KBM-7 (cell line): Measurements from ENCODE around the gene MRPL20.
"Not testable (repeated sequence)": the region's sequence is repeated elsewhere in the genome, so short reads cannot be mapped to it uniquely, and the experiment has no call there.

Source experiments
- DNase-seq: peaks from one replicate; pipeline ENCODE4 v3.0.0-alpha.2; 2015
- in situ Hi-C: fragments of 300-500 bp; cut with MboI; formaldehyde crosslinking; loops from 2 replicates; pipeline ENCODE4 v1.14.3; 2020; ENCODE audit warnings: low sequenced_read_pairs, low pct_unique_long_range_greater_than_20kb, mixed read lengths

MRPL20 gene

DNA sequence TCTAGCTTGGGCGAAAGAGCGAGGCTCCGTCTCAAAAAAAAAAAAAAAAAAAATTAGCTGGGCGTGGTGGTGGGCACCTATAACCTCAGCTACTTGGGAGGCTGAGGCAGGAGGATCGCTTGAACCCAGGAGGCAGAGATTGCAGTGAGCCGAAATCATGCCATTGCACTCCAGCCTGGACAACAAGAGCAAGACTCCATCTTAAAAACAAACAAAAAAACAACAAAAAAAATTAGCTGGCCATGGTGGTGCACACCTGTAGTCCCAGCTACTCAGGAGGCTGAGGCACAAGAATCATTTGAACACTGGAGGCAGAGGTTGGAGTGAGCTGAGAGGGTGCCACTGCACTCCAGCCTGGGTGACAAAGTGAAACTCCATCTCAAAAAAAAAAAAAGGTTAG is 21.9 kb upstream of the MRPL20 start:
- in situ Hi-C loops, DNase-seq: not testable (repeated sequence)

GRCh38 chr1:1428174-1428573 is 21.1 kb upstream of the MRPL20 start:
- in situ Hi-C loops: no loop called here

DNA sequence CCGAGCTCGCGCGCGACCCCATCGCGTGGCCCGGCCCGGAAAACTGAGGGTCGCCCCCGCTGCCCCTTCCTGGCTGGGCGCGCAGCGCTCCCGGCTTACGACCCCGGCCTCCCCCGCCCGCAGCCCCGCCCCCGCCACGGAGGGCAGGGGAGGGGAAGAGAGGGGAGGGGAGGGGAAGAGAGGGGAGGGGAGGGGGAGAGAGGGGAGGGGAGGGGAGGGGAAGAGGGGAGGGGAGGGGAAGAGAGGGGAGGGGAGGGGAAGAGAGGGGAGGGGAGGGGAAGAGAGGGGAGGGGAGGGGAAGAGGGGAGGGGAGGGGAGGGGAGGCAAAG is 20.7 kb upstream of the MRPL20 start:
- no peak for DNase-seq
- in situ Hi-C loops: no loop called here

More at GRCh38 chr1:1428174-1428573, 21.1 kb upstream of the MRPL20 start:
- no peak for DNase-seq

- in situ Hi-C loops: no loop called here
- no peak for DNase-seq
These were observed 20.2 kb upstream of the MRPL20 start for GRCh38 chr1:1427106-1427819.

DNA sequence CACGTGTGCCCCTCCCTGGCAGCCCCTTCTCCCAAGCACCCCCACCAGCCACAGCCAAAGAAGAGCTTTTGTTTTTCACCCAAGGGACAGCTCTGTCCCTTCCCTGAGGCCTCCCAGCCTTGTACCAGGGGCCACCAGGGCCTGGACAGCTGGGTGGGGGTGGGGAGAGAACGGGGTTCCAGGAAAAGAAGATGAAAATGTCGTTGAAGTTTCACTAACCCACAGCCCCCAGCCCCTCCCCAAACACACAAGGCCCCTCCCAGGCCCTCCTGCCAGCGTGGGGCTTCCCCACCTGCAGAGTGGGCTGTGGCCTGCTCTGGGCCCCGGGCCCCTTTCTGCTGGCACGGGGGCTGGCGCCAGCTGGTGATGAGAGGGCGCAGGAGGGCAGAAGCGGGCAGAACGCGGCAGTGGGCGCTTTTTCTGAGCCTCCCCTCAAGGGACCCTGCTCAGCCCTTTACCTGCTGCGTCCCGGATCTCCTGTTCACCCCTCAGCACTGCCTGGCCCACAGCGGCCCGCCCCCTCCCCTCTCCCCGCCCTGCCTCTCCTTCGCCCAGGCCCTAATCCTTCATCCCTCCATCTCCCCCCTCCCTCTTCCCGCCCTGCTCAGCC is 19.5 kb upstream of the MRPL20 start:
- DNase-seq: no peak
- in situ Hi-C loops: no loop called here

DNA sequence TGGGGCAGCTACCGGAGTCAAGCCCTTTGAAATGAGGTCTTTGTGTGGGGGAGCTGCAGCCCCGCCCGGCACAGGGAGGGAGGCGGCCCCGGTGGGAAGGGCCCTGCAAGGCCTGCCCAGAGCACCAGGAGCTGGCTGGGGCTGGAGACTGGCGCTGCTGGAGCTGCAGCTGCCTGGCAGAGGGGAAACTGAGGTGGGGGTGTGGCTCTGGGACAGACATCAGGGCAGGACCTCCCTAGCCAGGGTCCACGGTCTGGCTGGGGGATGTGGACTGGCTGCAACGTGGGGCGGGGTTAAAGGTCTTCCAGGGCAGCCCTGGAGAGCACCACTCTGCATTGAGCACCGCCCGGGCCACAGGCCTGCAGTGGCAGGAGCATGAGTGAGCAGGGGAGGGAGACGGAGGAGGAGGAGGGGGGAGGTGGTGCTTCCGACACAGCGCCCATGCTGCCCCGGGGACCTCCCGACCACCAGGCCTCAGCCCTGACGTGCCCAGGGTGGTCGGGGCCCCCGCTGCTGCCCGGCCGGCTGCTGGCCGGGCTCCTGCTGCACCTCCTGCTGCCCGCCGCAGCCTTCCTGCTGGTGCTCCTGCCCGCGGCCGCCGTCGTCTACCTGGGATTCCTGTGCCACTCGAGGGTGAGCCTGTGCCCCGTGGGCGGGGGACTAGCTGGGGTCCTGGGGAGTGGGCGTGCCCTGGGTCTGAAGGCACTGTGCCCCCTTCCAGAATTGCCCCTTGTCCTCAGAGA is 18.8 kb upstream of the MRPL20 start:
- in situ Hi-C loops: no loop called here
- no peak for DNase-seq

DNA sequence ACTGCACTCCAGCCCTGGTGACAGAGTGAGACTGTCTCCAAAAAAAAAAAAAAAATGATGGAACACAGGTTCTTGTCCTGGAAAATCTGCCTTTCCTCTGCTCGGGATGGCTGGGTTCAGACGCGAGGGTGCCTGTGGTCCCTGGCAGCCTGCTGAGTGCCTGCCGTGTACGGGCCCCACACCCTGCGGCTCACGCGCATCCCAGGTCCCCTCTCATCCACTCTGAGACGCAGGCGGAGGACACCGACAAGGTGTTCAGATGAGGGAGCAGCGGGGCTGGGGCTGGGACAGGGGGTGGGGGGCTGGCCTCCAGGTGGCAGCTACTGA is 18.3 kb upstream of the MRPL20 start:
- no peak for DNase-seq
- in situ Hi-C loops: no loop called here

DNA sequence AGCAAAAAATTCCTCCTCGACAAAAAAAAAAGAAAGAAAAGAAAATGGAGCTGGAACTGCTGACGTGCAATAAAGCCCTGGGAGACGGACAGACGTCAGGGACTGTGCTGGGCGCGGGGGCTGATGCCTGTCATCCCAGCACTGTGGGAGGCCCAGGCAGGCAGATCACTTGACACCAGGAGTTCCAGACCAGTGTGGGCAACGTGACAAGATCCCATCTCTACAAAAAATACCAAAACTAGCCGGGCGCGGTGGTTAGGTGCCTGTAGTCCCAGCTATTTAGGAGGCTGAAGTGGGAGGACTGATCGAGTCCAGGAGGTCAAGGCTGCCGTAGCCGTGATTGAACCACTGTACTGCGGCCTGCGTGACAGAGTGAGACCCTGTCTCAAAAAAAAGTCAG is 17.6 kb upstream of the MRPL20 start:
- DNase-seq: no peak

GRCh38 chr1:1423245-1423597 is 16.1 kb upstream of the MRPL20 start:
- in situ Hi-C loops: no loop called here
- DNase-seq: no peak

More for the DNA sequence above, 17.6 kb upstream of the MRPL20 start:
- in situ Hi-C loops: no loop called here

- in situ Hi-C loops: no loop called here
- DNase-seq: no peak
These were observed 15.6 kb upstream of the MRPL20 start for GRCh38 chr1:1422465-1423244.

- in situ Hi-C loops: no loop called here
- no peak for DNase-seq
These were observed 14.9 kb upstream of the MRPL20 start for GRCh38 chr1:1421907-1422464.

- in situ Hi-C loops: no loop called here
- DNase-seq: no peak
These were observed 14.2 kb upstream of the MRPL20 start, which contains the start of gene ANKRD65 for GRCh38 chr1:1421147-1421906. Gene ANKRD65 (minus strand): TSS chr1:1421276. CDS start chr1:1421005, 271 bp downstream.

- in situ Hi-C loops: no loop called here
- DNase-seq: no peak
These were observed 13.6 kb upstream of the MRPL20 start for GRCh38 chr1:1420654-1421141.

DNA sequence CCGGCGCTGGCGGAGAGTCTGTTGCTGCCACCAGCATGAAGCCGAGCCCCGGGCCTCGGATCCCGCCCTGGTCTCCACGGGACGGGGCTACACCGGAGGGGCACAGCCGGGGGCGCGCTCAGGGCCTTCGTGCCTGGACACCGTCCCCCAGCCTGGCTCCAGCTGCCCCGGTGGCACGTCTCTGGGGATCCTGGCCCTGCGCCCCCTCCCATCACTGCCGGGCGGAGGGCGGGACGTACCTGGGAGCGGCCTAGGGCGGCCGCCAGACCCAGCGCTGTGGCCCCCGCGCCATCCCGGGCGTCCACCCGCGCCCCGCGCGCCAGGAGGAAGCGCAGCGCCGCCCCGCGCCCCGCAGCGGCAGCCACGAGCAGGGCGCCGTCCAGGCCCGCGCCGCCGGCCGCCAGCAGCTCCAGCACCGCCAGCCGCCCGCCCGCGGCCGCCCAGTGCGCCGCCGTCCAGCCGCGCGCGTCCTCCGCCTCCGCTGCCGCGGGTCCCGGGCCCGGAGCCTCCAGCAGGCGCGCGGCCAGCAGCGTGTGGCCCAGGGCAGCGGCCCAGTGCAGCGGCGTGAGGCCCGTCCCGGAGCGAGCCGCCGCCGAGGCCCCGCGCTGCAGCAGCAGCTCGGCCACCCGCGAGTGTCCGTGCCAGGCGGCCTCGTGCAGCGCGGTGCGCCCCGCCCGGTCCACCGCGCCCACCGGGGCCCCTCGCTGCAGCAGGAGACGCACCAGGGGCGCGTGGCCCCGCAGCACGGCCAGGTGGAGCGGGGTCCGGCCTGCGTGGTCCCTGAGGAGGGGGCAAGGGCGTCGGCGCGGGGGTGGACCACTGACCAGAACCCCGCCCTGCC is 12.9 kb upstream of the MRPL20 start:
- in situ Hi-C loops: no loop called here
- no peak for DNase-seq

DNA sequence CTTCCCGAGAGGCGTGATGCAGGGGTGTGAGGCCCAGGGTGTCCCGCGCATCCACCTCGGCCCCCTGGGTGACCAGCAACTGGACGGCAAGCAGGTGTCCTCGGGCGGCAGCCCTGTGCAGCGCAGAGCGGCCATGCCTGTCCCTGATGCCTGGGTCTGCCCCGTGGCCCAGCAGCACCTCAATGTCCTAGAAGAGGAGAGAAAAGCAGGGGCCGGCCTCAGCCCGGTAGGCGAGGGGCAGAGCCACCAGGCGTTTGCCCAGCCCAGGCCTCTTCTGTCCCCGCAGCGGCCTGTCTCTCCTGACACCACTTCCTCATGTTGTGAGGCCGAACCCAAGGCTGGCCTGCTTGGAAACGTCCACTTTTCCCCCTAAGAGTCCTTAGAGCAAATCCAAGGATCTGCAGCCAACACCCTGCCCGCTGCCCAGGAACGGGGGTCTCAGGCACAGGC is 12.3 kb upstream of the MRPL20 start:
- DNase-seq: no peak
- in situ Hi-C loops: no loop called here

DNA sequence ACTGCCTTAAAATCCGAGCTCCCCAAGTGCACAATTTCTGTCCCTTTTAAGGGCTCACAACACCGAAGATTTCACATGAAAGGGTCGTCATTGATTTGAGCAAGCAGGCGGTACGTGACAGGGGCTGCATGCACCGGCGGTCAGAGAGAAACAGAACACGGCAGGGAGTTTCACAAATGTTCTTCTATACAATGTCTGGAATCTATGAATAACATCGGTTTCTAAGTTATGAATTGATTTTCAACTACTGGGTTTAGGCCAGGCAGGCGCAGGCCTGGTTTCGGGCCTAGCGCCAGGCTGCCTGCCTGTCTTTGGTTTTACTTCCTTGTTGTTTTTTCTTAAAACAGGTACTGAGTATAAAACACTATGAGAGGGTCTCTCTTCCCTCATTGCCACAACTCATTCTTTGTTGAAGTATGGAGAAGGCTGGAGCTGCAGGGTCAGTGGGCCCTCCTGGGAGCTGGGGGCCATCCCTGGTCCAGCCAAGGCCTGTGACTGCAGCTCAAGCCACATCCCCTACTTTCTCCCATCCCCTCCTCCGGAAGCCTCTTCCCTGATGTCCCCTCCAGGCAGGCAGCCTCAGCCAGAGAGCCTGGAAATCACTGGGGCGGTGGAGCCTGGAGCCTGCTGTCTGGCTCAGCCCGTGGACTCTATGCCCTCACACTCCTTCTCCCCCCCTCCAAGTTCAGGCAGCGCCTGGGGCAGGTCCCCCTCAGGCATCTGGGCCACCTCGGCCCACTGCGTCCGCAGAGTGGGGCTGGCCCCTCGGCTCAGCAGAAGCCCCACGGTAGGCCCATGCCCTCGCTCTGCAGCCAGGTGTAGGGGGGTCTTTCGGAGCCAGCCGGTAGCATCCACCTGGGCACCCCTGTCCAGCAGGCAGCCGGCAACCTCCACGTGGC is 11.6 kb upstream of the MRPL20 start:
- no peak for DNase-seq
- in situ Hi-C loops: no loop called here
